PC-3 (cell line): ENCODE measurements around the gene KLHL1. TPM values are rescaled to one million over a fixed set of nuclear protein-coding genes. Genes with fewer than 3 reads are reported as not detected.

Source experiments
- ATAC-seq: fragments of 200-7000 bp; cut with Tn5 transposase; 2 replicates; pipeline ENCODE4 v1.9.1; 2020; ENCODE audit warnings: mild to moderate bottlenecking, moderate library complexity
- BruUV-seq: library from RNA; stranded (reverse); fragments of 400-500 nt; replicated peaks from 2 replicates; lab custom pipeline; 2021; lab: Mats Ljungman, UMichigan
- CTCF ChIA-PET: fragments of 300-600 bp; sonication (Branson Sonifier 250); formaldehyde crosslinking; loops from one replicate; lab custom pipeline; 2022; ENCODE audit warnings: antibody characterized with exemption; lab: Charles Lee
- POLR2A ChIA-PET: fragments of 300-600 bp; sonication (Branson Sonifier 250); formaldehyde crosslinking; loops from one replicate; lab custom pipeline; 2022; ENCODE audit warnings: antibody characterized with exemption; ENCODE audit not compliant: unreplicated experiment; lab: Charles Lee
- DNase-seq: peaks from one replicate; pipeline ENCODE4 v3.0.0-alpha.2; 2015
- H2AFZ ChIP-seq: fragments of 300-600 bp; sonication (generic); 2 replicates; pipeline ENCODE4 v1.6.0; 2016; ENCODE audit warnings: antibody characterized with exemption, low read length
- H3F3A ChIP-seq: fragments of 300-600 bp; sonication (generic); one replicate; pipeline ENCODE4 v1.6.0; 2017; ENCODE audit warnings: antibody characterized with exemption, low read length, control low read depth, mild to moderate bottlenecking; ENCODE audit not compliant: unreplicated experiment
- H3K27ac ChIP-seq: fragments of 300-600 bp; sonication (generic); 2 replicates; pipeline ENCODE4 v1.5.1; 2016; ENCODE audit warnings: mild to moderate bottlenecking, low read length
- H3K27me3 ChIP-seq: fragments of 300-600 bp; sonication (generic); 2 replicates; pipeline ENCODE4 v1.6.1; 2016; ENCODE audit warnings: low read length, mixed read lengths
- H3K36me3 ChIP-seq: fragments of 300-600 bp; sonication (generic); 2 replicates; pipeline ENCODE4 v1.6.1; 2016; ENCODE audit warnings: low read depth, mixed run types, low read length, mixed read lengths
- H3K4me1 ChIP-seq: fragments of 300-600 bp; sonication (generic); 2 replicates; pipeline ENCODE4 v1.5.1; 2016; ENCODE audit warnings: low read length; ENCODE audit not compliant: insufficient read depth
- H3K4me2 ChIP-seq: fragments of 300-600 bp; sonication (generic); 2 replicates; pipeline ENCODE4 v1.6.0; 2016; ENCODE audit warnings: low read length
- H3K4me3 ChIP-seq: fragments of 300-600 bp; sonication (generic); 2 replicates; pipeline ENCODE4 v1.5.1; 2016; ENCODE audit warnings: mild to moderate bottlenecking, low read length, mixed read lengths
- H3K79me2 ChIP-seq: fragments of 300-600 bp; sonication (generic); 2 replicates; pipeline ENCODE4 v1.6.1; 2017; ENCODE audit warnings: low read length, mixed read lengths
- H3K9ac ChIP-seq: fragments of 300-600 bp; sonication (generic); 2 replicates; pipeline ENCODE4 v1.6.0; 2016; ENCODE audit warnings: mild to moderate bottlenecking, low read length
- H3K9me2 ChIP-seq: fragments of 300-600 bp; sonication (generic); replicated peaks from 2 replicates; pipeline ENCODE4 v1.6.1; 2016; ENCODE audit warnings: mixed run types, low read length, mixed read lengths
- H3K9me3 ChIP-seq: fragments of 300-600 bp; sonication (generic); 2 replicates; pipeline ENCODE4 v1.6.1; 2016; ENCODE audit warnings: low read length, mixed read lengths
- H4K20me1 ChIP-seq: fragments of 300-600 bp; sonication (generic); 2 replicates; pipeline ENCODE4 v1.6.1; 2016; ENCODE audit warnings: low read length, mixed read lengths
- CTCF ChIP-seq: fragments of 300-600 bp; sonication (generic); conservative IDR thresholded peaks from 2 replicates; pipeline ENCODE4 v1.5.1; 2017; ENCODE audit warnings: antibody characterized with exemption, low read depth, mild to moderate bottlenecking, low read length
- EZH2 ChIP-seq: fragments of 300-600 bp; sonication (generic); IDR thresholded peaks from one replicate; pipeline ENCODE4 v1.6.1; 2017; ENCODE audit warnings: antibody characterized with exemption, mild to moderate bottlenecking, low read length; ENCODE audit not compliant: unreplicated experiment
- EZH2phosphoT487 ChIP-seq: fragments of 300-600 bp; sonication (generic); IDR thresholded peaks from 2 replicates; pipeline ENCODE4 v1.6.1; 2018; ENCODE audit warnings: mild to moderate bottlenecking, antibody characterized with exemption, low read length, borderline replicate concordance
- intact Hi-C: fragments of 100-400 bp; cut with micrococcal nuclease; formaldehyde crosslinking; loops from 2 replicates; pipeline ENCODE4 v1.9.0; 2023
- total RNA-seq: library from RNA; depleted of rRNA; stranded (reverse); fragments of >200 nt; gene quantifications from 2 replicates; pipeline ENCODE4 v1.2.3, GENCODE V29; 2014

The KLHL1 gene
- total RNA-seq, 1 experiment from 2014 or later: not detected

- peak; percentile 8 for DNase-seq
- no peak overlapping the region for H3K9ac ChIP-seq
Measured at GRCh38 chr13:70043685-70044084, 64.6 kb downstream of the KLHL1 start.

GRCh38 chr13:70042193-70042592, 66.1 kb downstream of the KLHL1 start:
- Histone ChIP-seq H3K79me2 (no peaks in the 10 kb centered on the region), H3K9me3 (no peaks in the 10 kb centered on the region), H3K4me2 (no peak overlapping the region), H3K4me3 (no peak overlapping the region), H3K4me1 (no peaks in the 10 kb centered on the region), H3K36me3 (no peaks in the 10 kb centered on the region), H3K27me3 (no peaks in the 10 kb centered on the region), H3F3A (no peaks in the 10 kb centered on the region), H3K9ac (no peak overlapping the region), H3K27ac (no peak overlapping the region), H2AFZ (no peak overlapping the region), H3K9me2 (no peaks in the 10 kb centered on the region), H4K20me1 (no peaks in the 10 kb centered on the region)
- DNase-seq (no peak), ATAC-seq (no peak)
- CTCF ChIA-PET: no interaction called here
- POLR2A ChIA-PET: no interaction called here
- no TSS peak for BruUV-seq
- intact Hi-C loops: no loop called here
- no peak for TF ChIP-seq CTCF
- TF ChIP-seq EZH2phosphoT487: no peak
- no peak for TF ChIP-seq EZH2

More at GRCh38 chr13:70043685-70044084, 64.6 kb downstream of the KLHL1 start:
- Histone ChIP-seq H4K20me1 (no peaks in the 10 kb centered on the region), H3K4me1 (no peaks in the 10 kb centered on the region), H3K27me3 (no peaks in the 10 kb centered on the region), H3K4me2 (no peak overlapping the region), H3F3A (no peaks in the 10 kb centered on the region), H3K36me3 (no peaks in the 10 kb centered on the region), H3K79me2 (no peaks in the 10 kb centered on the region), H3K4me3 (no peak overlapping the region), H3K9me2 (no peaks in the 10 kb centered on the region), H3K9me3 (no peaks in the 10 kb centered on the region), H3K27ac (no peak overlapping the region), H2AFZ (no peak overlapping the region)
- TF ChIP-seq CTCF (no peak), EZH2 (no peak), EZH2phosphoT487 (no peak)
- intact Hi-C loops: no loop called here
- ChIA-PET CTCF (no interaction called here), POLR2A (no interaction called here)
- ATAC-seq: no peak
- no TSS peak for BruUV-seq

- no peak overlapping the region for H3K9ac ChIP-seq
- ChIA-PET POLR2A (no interaction called here), CTCF (no interaction called here)
- BruUV-seq: no TSS peak
- no peaks in the 10 kb centered on the region for H3K79me2 ChIP-seq
- H3K4me1 ChIP-seq: no peaks in the 10 kb centered on the region
- no peak overlapping the region for H2AFZ ChIP-seq
- DNase-seq (no peak), ATAC-seq (no peak)
- H3K4me2 ChIP-seq: no peak overlapping the region
- H3K27me3 ChIP-seq: no peaks in the 10 kb centered on the region
- no peaks in the 10 kb centered on the region for H3K9me2 ChIP-seq
- H4K20me1 ChIP-seq: no peaks in the 10 kb centered on the region
- no peak overlapping the region for H3K27ac ChIP-seq
- H3F3A ChIP-seq: no peaks in the 10 kb centered on the region
- intact Hi-C loops: no loop called here
- TF ChIP-seq EZH2 (no peak), CTCF (no peak), EZH2phosphoT487 (no peak)
- no peaks in the 10 kb centered on the region for H3K36me3 ChIP-seq
- H3K4me3 ChIP-seq: no peak overlapping the region
- H3K9me3 ChIP-seq: no peaks in the 10 kb centered on the region
Measured at GRCh38 chr13:70034286-70034685, 74.0 kb downstream of the KLHL1 start.
